Measurements from ENCODE around the gene FCAMR.
"Not testable (repeated sequence)": the region's sequence is repeated elsewhere in the genome, so short reads cannot be mapped to it uniquely, and the experiment has no call there.

Gene FCAMR

DNA sequence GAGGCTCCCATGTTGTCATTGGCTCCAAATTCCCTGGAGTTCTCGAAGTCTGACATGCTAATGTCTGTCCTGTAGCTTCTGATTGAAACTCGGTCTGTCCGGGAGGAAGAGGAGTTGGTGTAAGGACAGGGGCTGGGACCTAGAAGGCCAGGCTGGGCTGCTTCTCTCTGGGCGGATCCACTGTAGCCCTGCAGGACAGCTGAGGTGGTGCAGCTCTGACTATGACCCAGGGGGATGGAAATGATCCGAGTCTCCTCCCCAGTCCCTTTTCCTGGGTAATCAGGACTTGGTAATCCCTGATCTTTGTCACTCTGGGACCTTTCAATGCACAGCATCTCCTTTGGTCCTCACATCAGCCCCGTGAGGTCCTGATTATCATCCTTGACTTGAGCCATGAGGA lies 38.6 kb downstream of the FCAMR start:
- no peak for DNase-seq (ENCODE audit: low read depth)

DNA sequence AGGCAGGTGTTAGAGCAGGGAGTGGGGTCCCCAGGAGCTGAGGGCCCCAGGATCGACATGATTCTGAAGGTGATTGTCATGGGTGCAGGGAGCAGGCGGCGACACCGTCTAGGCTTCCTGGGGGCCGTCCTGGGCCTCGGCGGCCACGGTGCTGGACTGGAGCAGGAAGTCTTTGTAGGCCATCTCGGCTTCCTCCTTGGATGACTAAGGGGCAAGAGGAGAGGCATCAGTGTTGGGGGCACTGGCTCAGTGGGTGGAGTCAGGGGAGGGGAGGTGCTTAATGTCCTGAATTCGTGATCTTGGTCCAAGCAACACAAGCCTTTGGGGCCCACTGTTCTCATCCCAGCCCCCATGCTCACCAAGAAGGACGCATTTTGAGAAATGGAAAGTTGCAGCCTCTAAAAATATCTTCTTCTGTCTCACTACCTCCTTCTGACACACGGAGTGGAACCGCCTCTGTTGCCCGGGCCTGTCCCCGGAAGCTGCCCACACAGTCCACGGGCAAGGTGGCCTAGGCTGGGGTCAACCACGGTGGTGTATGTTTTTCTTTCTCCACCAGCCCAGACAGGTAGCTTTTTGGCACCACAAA lies 40.0 kb downstream of the FCAMR start:
- DNase-seq (ENCODE audit: low read depth): no peak

DNA sequence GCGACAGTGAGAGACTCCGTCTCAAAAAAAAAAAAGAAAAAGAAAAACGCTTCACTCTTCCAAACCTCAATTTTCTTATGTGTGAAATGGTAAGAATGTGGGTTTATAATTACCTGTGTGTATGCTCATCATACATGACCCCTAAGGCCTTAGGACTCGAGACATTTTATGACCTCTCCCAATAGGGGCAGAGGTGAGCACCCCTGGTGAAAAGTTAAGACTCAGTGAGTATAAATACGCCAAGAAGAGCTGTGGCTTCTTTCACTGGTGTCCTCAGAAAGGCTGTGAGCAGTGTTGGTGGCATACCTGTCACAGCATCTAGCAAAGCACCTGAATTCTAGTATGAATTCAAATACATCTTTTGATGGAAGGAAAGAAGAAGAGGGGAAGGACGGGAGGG lies 40.7 kb downstream of the FCAMR start:
- no peak for DNase-seq (ENCODE audit: low read depth)

DNA sequence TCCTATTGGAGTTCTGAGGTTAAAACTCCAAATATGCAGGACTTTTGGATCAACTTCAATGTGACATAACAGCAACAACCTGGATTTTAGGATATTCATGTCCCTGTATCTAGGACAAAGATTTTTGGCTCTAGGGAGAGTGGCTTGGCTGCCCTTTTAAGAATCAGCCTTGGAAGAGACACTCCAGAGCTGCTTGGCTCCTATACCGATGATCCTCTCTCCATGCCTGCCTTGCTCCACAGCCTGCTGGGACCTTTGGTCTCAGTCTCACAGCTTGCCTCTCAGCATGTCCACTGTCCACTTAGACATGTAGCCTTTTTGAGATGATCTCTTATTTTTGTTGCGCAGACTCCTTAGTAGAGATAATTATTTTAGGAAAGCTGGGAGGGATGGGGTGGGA lies 44.0 kb downstream of the FCAMR start:
- no peak for DNase-seq (ENCODE audit: low read depth)

DNA sequence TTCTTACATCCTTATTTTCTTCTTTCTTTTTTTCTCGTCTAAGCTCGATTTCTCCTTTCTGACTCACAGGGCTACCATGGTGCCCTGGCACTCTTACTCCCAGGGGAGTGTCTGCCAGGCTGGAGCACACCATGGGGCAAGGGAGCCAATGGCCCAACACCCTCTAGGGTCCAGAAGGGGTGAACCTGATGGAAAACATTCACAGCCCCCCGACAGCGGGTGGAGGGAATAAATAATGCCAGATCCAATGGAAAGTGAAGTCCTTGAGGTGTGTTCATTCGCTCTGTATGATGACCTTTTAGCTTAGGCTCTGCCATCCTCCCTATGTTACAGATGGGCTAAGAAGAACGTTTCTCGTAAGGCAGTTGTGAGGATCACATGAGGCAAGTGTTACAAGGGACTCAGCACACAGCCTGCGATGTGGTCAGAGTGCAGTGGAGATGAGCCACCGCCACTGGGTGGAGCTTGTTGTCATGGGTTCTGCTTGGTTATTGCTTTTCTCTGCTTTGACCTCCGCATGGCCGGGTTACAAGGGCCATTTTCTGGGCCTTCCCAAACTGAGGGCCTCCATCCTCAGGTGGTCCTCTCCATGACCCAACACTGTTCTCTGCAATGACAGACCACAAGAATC lies 45.0 kb downstream of the FCAMR start:
- peak; percentile 55 for DNase-seq (ENCODE audit: low read depth)

DNA sequence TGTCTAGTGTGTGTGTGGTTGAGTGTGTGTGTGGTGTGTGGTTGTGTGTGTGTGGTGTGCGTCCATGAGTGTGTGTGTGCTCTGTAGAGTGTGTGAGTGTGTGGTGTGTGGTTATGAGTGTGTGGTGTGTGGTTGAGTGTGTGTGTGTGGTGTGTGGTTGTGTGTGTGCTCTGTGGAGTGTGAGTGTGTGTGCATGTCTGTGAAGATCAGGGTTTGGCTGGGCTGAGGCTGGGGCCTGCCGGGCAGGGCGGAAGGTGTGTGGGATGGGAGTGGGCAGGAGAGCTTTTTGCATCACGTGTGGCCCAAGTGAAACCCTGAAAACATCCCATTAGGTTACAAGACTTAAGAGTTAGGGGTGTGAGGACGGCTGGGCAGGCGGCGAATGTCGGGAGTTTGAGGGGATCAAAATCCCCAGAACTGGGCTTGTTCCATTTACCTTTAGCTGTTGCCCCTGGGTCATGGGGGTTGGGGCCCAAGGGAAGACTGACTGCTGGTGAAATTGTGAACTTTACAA lies 45.6 kb downstream of the FCAMR start:
- no peak for DNase-seq (ENCODE audit: low read depth)

DNA sequence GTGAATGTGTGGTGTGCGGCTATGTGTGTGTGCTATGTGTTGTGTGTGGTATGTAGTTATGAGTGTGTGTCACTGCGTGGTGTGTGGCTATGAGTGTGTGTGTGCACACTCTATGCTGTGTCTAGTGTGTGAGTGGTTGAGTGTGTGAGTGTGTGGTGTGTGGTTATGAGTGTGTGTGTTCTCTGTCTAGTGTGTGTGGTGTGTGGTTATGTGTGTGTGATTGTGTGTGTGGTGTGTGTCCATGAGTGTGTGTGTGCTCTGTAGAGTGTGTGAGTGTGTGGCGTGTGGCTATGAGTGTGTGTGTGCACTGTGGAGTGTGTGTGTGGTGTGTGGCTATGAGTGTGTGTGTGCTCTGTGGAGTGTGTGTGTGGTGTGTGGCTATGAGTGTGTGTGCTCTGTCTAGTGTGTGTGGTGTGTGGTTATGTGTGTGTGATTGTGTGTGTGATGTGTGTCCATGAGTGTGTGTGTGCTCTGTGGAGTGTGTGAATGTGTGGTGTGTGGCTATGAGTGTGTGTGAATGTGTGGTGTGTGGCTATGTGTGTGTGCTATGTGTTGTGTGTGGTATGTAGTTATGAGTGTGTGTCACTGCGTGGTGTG lies 46.2 kb downstream of the FCAMR start:
- not testable (repeated sequence) for DNase-seq (ENCODE audit: low read depth)

DNA sequence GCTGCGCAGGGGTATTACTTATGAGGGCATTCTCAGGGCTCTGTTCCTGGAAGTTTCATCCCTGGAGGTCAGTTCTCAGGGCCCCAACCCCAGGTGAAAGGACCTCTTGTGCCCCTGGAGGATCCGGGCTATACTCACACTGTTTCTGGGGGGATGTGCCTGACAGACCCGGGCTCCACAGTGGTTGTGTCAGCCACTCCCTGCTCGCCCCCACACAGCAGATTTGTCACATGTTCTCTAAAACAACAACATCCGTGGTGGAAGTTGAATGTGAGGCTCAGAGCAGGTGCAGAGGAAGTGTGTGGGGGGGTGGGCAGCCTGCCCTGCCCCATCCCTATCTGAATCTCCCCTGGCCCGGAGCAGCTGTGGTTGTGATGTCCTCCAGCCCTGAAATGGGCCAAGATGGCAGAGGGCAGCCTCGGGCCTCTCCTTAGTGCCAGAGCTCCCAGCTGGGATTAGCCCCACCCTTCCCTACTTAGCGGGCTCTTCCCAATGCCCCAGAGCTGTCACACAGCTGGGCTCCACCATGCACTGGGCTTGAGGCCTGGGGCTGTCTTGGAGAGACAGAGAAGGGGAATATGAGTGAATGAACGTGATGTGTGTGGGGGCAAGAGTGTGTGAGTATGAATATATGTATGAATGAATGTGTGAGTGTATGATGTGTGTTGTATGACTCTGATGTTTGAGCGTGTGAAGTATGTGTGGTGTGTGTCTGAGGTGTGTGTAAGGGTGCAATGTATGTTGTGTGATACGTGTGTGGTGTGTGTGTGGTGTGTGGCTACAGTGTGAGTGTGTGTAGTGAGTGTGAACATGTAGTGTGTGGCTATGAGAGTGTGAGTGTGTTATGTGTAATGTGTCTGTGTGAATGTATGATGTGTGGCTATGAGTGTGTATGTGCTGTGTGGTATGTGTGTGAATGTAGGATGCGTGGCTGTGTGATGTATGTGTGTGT lies 47.0 kb downstream of the FCAMR start:
- peak; percentile 51 for DNase-seq (ENCODE audit: low read depth)

DNA sequence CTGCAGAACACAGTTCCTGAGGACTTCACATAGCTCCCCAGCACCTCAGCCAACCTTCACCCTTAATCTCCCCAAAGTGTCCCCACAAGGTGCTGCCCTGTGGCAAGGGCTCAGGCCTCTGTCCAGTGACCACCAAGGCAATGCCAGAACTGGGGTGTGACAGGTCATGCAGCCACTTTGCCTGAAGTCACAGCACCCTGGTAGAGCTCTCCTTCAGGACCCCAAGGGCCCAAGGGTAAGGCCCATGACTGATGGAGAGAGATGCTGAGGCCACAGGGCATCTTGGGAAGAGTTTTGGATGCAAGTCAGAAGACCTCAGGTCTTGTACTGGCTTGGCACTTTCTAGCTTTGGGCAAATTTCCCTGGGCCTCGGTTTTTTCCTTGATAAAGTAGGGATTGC lies 47.7 kb downstream of the FCAMR start:
- no peak for DNase-seq (ENCODE audit: low read depth)

DNA sequence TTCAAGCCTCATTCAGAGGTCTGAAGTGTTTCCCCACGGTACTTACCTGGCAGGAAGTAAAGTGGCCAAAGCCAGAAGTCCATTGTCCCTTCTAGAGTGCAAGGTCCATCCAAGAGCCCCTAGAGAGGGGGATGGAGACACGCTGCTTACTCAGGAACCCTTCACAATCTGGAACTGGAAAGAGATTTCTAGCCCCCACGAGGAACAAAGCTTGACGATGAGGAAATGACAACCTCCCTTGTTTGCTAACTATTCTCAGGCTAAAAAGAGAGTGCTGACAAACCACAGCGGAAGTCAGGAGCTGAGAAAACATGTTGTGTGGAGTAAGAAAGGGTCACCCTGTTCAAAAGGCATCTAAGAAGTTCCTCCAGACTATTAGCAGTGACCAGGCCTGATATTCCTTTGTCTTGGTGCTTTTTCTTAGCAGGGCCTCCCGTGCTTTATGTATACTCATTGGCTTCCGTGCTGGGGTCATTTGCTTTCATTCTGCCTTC lies 48.4 kb downstream of the FCAMR start, which contains the start of gene FCMR:
Gene FCMR, minus strand, starts transcription at position 170 of the 494 bp plus-strand sequence. Its CDS starts 87 bp downstream, at position 83.
- DNase-seq (ENCODE audit: low read depth): no peak

DNA sequence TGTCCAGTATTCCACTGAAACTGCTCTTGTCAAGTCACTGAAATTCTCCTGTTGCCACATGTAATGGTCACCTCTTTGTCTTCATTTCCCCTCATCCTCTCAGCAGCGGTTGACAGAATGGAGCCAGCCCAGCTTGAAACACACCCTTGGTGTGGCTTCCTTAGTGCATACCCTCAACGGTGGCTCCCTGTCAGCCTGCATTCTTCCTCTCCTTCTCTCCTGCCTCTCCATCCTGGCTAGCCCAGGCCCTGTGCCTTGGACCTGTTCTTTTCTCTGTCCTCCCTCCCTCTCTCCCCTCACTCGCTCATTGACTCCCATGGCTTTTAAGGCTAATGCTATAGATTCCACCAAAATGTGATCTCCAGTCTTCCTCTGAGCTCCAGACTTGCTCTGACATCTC lies 52.2 kb downstream of the FCAMR start:
- DNase-seq (ENCODE audit: low read depth): no peak

DNA sequence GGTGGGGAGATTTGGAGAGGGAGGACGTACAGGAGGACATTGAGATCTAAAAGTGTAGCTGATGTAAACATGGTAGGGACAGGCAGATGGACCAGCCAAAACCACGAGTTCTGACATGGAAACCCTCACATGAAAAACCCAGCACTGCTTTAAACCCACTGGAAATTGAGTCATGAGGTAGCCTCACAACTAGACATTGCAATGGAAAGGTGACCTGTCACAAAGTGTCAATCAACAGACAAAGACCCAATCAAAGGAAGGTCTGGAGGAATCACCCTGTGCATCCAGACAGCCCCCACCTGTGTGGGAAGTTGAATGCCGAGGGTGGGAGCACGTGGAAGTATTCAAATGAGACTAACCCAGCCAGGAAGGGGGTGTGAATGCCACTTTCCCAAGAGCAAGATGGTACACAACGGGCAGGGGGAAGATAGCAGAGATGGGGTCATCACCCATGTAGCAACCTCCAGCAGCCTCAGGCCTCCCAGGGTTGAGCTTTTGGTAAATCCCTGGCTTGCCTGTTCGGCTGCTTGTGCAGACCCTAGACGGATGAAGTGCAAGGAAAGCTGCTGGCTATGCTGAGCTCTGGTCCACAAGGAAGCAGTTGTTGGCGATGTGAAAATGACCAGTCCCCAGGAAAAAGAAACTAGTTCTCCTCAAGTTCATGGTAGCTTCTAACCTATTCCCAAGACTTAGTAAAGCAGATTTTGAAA lies 54.1 kb downstream of the FCAMR start:
- DNase-seq (ENCODE audit: low read depth): no peak

DNA sequence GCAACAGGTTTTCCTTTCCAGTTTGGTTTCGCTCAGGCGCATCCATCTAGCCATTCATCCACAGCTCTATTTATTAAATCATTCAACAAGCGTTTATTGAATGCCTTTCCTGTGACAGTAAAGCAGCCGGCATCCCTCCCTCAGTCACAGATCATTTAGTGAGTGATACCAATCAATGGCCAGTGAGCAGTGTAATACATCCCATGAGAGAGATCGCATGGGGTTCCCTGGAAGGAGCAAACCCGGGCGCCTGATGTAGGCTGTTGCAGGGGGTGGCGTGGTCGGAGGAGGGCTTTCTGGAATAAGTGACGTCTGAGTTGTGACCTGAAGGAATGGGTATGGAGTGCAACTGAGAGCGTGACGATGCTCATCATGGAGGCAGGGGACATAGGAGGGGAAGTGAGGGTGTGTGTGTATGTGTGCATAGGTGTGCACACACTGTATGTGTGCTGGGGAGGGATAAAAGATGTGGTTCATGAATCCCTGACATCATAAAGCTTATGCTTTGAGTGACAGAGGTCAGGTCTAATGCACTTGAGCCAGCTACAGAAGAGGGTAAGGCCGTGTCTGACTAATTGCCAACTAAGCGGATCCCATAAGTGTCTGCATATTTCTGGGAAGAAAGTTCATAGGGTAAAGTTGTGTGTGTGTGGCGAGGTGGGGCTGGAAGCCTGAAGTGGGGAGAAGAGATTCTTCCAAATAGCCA lies 55.1 kb downstream of the FCAMR start:
- DNase-seq (ENCODE audit: low read depth): no peak

DNA sequence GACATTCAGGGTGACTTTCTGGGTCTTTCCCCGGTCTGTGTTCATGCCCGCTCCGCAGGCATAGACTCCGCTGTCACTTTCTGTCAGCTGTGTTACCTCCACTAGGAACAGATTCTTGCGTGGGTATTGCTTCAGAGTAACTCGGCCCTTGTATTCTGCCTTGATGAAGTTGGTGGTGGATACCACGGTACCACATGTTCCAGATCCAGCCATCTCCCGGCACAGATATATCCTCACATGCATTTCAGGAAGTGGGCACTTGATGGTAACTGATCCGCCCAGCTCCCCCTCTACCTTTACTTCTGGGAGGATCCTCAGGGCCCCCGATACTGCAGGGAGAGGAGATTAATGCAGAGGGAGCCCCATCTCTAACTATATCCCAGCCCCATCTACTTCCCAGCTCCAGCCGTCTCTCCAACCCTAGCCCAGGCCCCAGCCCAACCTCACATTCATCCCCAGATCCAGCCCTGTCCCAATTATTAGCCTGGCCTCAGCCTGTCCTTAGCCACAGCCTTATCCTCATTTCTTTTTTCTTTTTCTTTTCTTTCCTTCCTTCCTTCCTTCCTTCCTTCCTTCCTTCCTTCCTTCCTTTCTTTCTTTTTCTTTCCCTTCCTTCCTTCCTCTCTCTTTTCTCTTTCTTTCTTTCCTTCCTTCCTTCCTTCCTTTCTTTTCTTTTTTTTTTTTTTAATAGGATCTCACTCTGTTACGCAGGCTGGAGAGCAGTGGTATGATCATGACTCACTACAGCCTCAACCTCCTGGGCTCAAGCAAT lies 56.3 kb downstream of the FCAMR start:
- DNase-seq (ENCODE audit: low read depth): no peak

DNA sequence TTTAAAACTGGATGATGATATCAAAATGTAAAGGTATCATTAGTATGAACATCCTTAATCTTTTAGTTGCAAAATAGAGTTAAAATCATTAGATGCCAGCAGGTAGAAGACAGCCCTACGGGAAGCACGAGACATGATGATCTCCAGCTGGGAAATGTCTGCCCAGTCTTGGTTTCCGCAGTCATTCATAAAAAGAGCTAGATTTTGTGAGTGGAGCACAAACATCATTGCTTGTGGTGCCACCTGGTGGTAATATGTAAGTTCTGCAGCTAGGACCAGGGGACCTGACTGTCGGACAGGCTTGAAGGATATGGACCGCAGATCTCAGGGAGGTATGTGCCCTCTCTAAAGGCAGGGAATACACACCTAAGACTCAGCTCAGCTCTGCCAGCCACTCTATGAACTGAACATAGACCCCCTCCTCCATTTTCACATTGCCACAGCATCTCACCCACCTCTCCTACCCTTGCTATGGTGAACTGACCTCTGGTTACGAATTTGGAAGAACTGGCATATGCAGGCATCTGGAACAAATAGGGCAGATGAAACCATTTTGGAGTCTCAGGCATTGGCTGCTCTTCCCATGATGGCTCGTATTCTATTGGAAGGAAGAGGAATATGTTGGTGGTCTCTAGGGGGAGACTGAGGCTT lies 57.7 kb downstream of the FCAMR start:
- DNase-seq (ENCODE audit: low read depth): no peak

DNA sequence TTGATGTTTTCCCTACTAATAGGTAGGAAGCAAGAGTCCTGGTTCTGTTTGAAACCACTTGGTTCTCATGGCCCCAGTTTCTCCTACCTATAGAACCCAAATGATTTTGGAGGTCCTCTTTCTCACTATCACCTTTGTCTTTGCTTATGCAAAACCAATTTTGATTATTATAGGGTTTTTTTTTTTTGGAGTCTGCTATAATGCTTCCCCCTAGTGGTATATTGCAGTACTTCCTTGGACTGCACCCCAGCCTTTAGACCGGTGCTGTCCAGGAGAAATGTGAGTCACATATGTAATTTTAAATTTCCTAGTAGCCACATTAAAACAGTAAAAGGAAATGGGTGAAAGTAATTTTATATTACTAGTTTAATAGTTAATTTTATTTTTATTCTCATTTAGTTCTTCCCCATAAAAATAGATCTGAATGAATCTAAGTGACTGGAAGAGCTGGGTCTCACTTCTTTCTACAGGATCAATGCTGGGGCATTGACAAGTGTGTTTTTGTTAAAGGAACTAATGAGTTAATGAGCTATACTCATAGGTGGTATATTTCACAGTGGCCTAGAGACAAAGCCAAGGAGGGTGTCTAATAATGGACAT lies 59.1 kb downstream of the FCAMR start:
- no peak for DNase-seq (ENCODE audit: low read depth)

DNA sequence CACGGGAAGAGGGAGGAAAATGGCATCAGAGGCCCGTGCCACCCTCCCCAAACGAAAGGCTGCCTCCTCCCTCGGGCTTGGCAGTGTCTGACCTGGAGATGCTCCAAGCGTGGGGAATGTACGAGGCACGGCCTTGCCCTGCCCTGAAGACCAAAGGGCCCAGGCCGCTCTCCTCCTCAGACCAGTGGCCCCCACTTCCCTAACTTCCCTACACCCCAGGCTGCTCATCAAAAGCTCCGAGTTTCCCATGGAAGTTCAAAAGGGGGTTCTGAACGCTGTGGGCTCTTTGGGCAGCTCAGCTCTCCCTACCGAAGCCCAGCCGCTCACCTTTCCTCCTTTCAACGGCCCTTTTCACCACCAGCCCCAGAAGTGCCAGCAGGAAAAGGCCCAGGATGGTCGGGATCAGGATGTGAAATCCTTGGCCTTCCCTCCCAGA lies 60.4 kb downstream of the FCAMR start:
- DNase-seq (ENCODE audit: low read depth): no peak

DNA sequence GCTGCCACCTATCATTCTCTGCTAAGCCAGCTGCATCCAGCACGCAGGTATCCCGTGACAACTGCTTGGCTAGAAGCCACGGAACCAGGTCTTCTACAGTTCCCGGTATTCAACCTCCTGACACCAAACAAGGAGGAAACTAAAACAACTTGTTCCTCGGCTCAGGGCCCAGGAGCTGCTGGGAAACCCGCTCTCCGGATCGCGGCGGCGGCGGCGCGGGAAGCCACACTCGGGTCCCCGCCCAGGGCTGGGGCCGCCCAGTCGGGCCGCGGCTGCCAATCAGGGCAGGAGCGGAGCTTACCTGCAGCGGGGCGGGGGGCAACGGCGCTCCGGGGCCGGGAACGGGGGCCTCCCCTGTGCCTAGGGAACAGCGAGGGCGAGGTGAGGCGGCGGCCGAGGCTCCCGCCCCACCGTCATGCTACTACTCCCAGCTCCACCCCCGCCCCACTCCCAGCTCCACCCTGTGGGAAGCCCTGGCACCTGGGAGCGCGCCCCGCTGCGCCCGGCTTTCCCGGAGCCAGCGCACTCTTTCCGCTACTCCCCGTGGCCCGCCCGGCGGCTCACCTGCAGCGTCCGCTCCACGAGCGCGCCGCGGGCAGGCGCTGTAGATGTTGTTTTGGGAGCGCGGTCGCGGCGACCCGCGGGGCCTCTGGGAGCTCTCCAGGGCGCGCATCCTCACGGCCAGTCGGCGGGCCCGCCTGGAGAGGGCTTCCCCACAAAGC lies 60.9 kb downstream of the FCAMR start:
- DNase-seq (ENCODE audit: low read depth): no peak

Measured in stimulated activated CD8-positive, alpha-beta memory T cell treated with anti-CD3 and anti-CD28 coated beads, Interleukin-12 subunit alpha, Interleukin-12 subunit beta, amount 100 ng/mL, for 4 hours (primary cell).